Keratinocyte (primary cell): ENCODE data around the gene DOK4. TPM values are rescaled to one million over a fixed set of nuclear protein-coding genes. Genes with fewer than 3 reads are reported as not detected.
A peak's percentile ranks its signal among the peaks of the same experiment; 100 is the strongest.

Experiments used
- DNase-seq: peaks from one replicate; pipeline ENCODE4 v3.0.0-alpha.2; 2011; ENCODE audit warnings: low read depth, missing footprints, low spot score
- FAIRE-seq: peaks from 2 replicates; lab custom pipeline; 2011; peaks lifted over from hg19 to GRCh38; lab: Jason Lieb, UNC
- H2AFZ ChIP-seq: 2 replicates; pipeline ENCODE4 v1.6.0; 2012; ENCODE audit warnings: low read length, control low read depth, inconsistent platforms; ENCODE audit not compliant: control insufficient read depth
- H3K27ac ChIP-seq: 2 replicates; pipeline ENCODE4 v1.5.1; 2011; ENCODE audit warnings: low read length; ENCODE audit not compliant: control insufficient read depth, insufficient read depth
- H3K27me3 ChIP-seq: 3 replicates; pipeline ENCODE4 v1.6.0; 2011; ENCODE audit warnings: low read length; ENCODE audit not compliant: control insufficient read depth, insufficient read depth; ENCODE audit errors: extremely low read depth
- H3K36me3 ChIP-seq, 2 experiments: 2 replicates in 1 of 2; 3 replicates in 1 of 2; pipeline ENCODE4 v1.5.1; 2011; ENCODE audit warnings: low read length in 2 of 2, mild to moderate bottlenecking in 1 of 2; ENCODE audit not compliant: control insufficient read depth in 2 of 2, insufficient read depth in 2 of 2; ENCODE audit errors: extremely low read depth in 1 of 2
- H3K4me1 ChIP-seq: 3 replicates; pipeline ENCODE4 v1.5.1; 2011; ENCODE audit warnings: low read length; ENCODE audit not compliant: control insufficient read depth, insufficient read depth; ENCODE audit errors: extremely low read depth
- H3K4me2 ChIP-seq: 3 replicates; pipeline ENCODE4 v1.6.0; 2011; ENCODE audit warnings: low read depth, low read length; ENCODE audit not compliant: control insufficient read depth, insufficient read depth; ENCODE audit errors: extremely low read depth
- H3K4me3 ChIP-seq, 3 experiments: fragments of 200-600 bp in 1 of 3; sonication (generic) in 1 of 3; 2 replicates in 2 of 3; 3 replicates in 1 of 3; pipeline ENCODE4 v1.5.1; 2011 to 2016; ENCODE audit warnings: low read length in 3 of 3, mild to moderate bottlenecking in 3 of 3, control low read depth in 2 of 3, inconsistent platforms in 1 of 3, low read depth in 1 of 3, mixed read lengths in 1 of 3, mixed run types in 1 of 3, moderate library complexity in 1 of 3; ENCODE audit not compliant: control insufficient read depth in 2 of 3, insufficient read depth in 2 of 3; ENCODE audit errors: extremely low read depth in 1 of 3
- H3K79me2 ChIP-seq: 2 replicates; pipeline ENCODE4 v1.6.0; 2012; ENCODE audit warnings: low read length; ENCODE audit not compliant: control insufficient read depth, insufficient read depth
- H3K9ac ChIP-seq: 3 replicates; pipeline ENCODE4 v1.6.0; 2011; ENCODE audit warnings: low read length; ENCODE audit not compliant: control insufficient read depth, insufficient read depth; ENCODE audit errors: extremely low read depth
- H3K9me1 ChIP-seq: 3 replicates; pipeline ENCODE4 v1.6.0; 2011; ENCODE audit warnings: low read length; ENCODE audit not compliant: control insufficient read depth, insufficient read depth; ENCODE audit errors: extremely low read depth
- H3K9me3 ChIP-seq: 2 replicates; pipeline ENCODE4 v1.5.1; 2012; ENCODE audit warnings: low read depth, low read length; ENCODE audit not compliant: control insufficient read depth
- H4K20me1 ChIP-seq: 3 replicates; pipeline ENCODE4 v1.6.0; 2011; ENCODE audit warnings: low read length; ENCODE audit not compliant: control insufficient read depth, insufficient read depth; ENCODE audit errors: extremely low read depth
- EZH2 ChIP-seq: IDR thresholded peaks from one replicate; pipeline ENCODE4 v1.6.1; 2012; ENCODE audit warnings: inconsistent platforms, mild to moderate bottlenecking, low read length, moderate library complexity
- dilution Hi-C: fragments of 300-500 bp; cut with MboI; formaldehyde crosslinking; loops from one replicate; pipeline ENCODE4 v1.7.0; 2020; ENCODE audit warnings: low sequenced_read_pairs; ENCODE audit not compliant: extremely low pct_ligation_motif_present
- polyA plus RNA-seq, 5 experiments: library from polyadenylated mRNA; depleted of rRNA in 3 of 5; stranded (reverse) in 3 of 5; stranded (forward) in 1 of 5; unstranded in 1 of 5; fragments of >200 nt; gene quantifications; 1 replicate in 1 of 5; 2 replicates in 3 of 5; 3 replicates in 1 of 5; pipeline versions ENCODE4 v1.2.1 to v1.2.3, GENCODE V29; 2011 to 2012; ENCODE audit warnings: missing spikeins in 2 of 5, low read depth in 1 of 5, low replicate concordance in 1 of 5
- TF ChIP-seq, protein P1 (sequence below), 3 experiments: IDR thresholded peaks in 1 of 3; conservative IDR thresholded peaks in 1 of 3; optimal IDR thresholded peaks in 1 of 3; 2 replicates in 2 of 3; 3 replicates in 1 of 3; pipeline versions ENCODE3 to v1.5.1; 2011; ENCODE audit warnings: low read length in 3 of 3, mild to moderate bottlenecking in 3 of 3, moderate library complexity in 2 of 3, control low read depth in 1 of 3, inconsistent platforms in 1 of 3; ENCODE audit not compliant: insufficient read depth in 2 of 3; ENCODE audit errors: extremely low read depth in 1 of 3

DOK4 gene
- polyA plus RNA-seq, 1 donor (not counting 4 experiments of a cell fraction or from before 2014, with no cell fraction given), result 17.6 TPM

DNA sequence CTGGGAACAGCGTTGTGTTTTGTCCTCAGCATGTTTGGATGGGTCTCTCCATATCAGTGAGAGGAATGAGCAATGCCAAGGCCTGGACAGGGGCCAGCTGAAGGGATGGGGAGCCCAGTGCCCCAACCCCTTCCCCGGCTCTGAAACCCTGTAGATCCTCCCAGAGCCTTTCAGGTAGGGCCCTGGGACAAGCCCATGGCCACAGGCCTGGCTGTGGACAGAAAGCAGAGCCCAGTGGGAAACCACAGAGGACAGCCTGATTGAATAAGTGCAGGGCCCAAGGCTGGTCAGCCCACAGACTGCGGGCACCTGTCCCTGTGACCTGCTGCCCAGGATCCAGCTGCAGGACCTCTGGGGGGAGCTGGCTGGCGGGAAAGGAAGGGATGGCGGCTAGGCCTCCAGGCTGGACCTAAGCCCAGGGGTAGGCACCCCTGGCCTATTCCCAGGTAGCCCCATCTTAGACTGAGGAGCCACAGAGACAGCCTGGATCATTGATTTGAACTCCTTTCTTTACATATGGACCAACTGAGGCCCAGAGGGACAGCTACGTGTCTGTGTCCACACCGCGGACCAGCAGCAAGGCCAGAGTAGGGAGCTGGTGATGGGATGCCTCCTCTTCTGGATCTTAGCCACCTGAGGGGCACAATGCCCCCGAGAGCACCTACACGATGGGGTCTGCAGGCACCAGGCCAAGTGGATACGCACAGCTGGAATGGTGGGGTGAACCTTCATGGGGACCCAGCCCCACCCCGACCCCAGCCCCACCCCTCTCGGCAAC is 48.8 kb upstream of the DOK4 start:
- H3K9ac ChIP-seq, result no peak overlapping the region
- no peak overlapping the region for H2AFZ ChIP-seq

DNA sequence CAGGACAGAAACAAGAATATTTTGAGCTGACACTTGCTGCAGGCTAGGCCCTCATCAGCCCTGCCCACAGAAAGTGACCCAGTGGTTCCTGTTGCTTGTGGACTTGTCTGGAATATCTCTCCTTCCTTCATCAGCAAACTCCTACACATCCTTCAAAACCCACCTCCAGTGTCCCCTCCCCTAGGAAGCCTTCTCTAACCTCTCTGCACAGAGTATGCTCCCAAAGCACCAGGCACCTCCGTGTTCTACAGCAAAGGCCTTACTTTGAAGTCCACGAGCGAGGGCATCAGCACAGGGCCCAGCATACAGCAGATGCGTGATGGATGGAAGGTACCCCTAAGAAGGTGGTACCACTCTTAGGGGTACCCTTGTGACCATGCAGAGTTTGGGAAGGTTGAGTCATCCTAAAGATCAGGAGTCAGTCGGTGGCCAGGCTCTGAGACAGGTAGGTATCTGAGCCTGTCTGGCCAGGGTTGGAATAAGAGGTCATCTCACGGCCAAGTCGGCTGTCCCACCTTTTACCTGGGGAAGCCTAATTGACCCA is 48.1 kb upstream of the DOK4 start:
- no peak overlapping the region for H3K4me3 ChIP-seq
- H3K9ac ChIP-seq, result no peak overlapping the region
- no peaks in the 10 kb centered on the region for H3K27me3 ChIP-seq
- DNase-seq (no peak), FAIRE-seq (no peak)
- H3K79me2 ChIP-seq, result no peaks in the 10 kb centered on the region
- H4K20me1 ChIP-seq, result no peaks in the 10 kb centered on the region
- H3K27ac ChIP-seq, result no peak overlapping the region
- TF ChIP-seq, protein P1, sequence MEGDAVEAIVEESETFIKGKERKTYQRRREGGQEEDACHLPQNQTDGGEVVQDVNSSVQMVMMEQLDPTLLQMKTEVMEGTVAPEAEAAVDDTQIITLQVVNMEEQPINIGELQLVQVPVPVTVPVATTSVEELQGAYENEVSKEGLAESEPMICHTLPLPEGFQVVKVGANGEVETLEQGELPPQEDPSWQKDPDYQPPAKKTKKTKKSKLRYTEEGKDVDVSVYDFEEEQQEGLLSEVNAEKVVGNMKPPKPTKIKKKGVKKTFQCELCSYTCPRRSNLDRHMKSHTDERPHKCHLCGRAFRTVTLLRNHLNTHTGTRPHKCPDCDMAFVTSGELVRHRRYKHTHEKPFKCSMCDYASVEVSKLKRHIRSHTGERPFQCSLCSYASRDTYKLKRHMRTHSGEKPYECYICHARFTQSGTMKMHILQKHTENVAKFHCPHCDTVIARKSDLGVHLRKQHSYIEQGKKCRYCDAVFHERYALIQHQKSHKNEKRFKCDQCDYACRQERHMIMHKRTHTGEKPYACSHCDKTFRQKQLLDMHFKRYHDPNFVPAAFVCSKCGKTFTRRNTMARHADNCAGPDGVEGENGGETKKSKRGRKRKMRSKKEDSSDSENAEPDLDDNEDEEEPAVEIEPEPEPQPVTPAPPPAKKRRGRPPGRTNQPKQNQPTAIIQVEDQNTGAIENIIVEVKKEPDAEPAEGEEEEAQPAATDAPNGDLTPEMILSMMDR (optimal IDR thresholded peaks at IDR 0.05 in 1 of 3, IDR thresholded peaks at IDR 0.05 in 1 of 3, conservative IDR thresholded peaks at IDR 0.05 in 1 of 3; ENCODE audit: extremely low read depth in 1 of 3, insufficient read depth in 2 of 3, low read length in 3 of 3), result no peak
- TF ChIP-seq EZH2, result no peak
- H2AFZ ChIP-seq, result no peak overlapping the region
- no peaks in the 10 kb centered on the region for H3K9me1 ChIP-seq
- dilution Hi-C loops, result no loop called here
- H3K4me2 ChIP-seq, result no peak overlapping the region
- no peaks in the 10 kb centered on the region for H3K36me3 ChIP-seq
- H3K4me1 ChIP-seq, result peaks cover 17% of the 10 kb centered on the region
- no peaks in the 10 kb centered on the region for H3K9me3 ChIP-seq

More for the DNA sequence above, 48.8 kb upstream of the DOK4 start:
- H4K20me1 ChIP-seq, result no peaks in the 10 kb centered on the region
- H3K4me3 ChIP-seq, result peak overlapping the region in 2 of 3 experiments; percentile 65 to 83
- no peaks in the 10 kb centered on the region for H3K9me3 ChIP-seq
- H3K27me3 ChIP-seq, result no peaks in the 10 kb centered on the region
- FAIRE-seq (no peak), DNase-seq (no peak)
- TF ChIP-seq, protein P1 (optimal IDR thresholded peaks at IDR 0.05 in 1 of 3, IDR thresholded peaks at IDR 0.05 in 1 of 3, conservative IDR thresholded peaks at IDR 0.05 in 1 of 3; ENCODE audit: extremely low read depth in 1 of 3, insufficient read depth in 2 of 3, low read length in 3 of 3), result no peak
- TF ChIP-seq EZH2, result no peak
- peak overlapping the region; percentile 54 for H3K27ac ChIP-seq
- H3K36me3 ChIP-seq, result no peaks in the 10 kb centered on the region
- H3K79me2 ChIP-seq, result no peaks in the 10 kb centered on the region
- no peaks in the 10 kb centered on the region for H3K9me1 ChIP-seq
- dilution Hi-C loops, result no loop called here
- peak overlapping the region; percentile 82 for H3K4me2 ChIP-seq
- H3K4me1 ChIP-seq, result peaks cover 13% of the 10 kb centered on the region
